Heart left ventricle (tissue), 16 donors: ENCODE data around the gene GH2. TPM values are rescaled to one million over a fixed set of nuclear protein-coding genes. Genes with fewer than 3 reads are reported as not detected.

ENCODE experiments used
- ATAC-seq, 4 donors: fragments of 200-7000 bp; cut with Tn5 transposase; one replicate each; pipeline ENCODE4 v1.9.1; 2020 to 2022; ENCODE audit warnings: moderate library complexity in 4 of 4, mild to moderate bottlenecking in 3 of 4, moderate number of reproducible peaks in 1 of 4
- DNase-seq, 5 donors: peaks; one replicate each; pipeline ENCODE4 v3.0.0-alpha.2; 2020
- H3K27ac ChIP-seq, 12 donors: fragments of 200-600 bp; sonication (generic) in 4 of 12; one replicate each; pipeline versions ENCODE4 v1.5.0 to v1.8.0; 2016 to 2022; ENCODE audit warnings: mild to moderate bottlenecking in 2 of 12
- H3K27me3 ChIP-seq, 9 donors: fragments of 200-600 bp; sonication (generic) in 2 of 9; one replicate each; pipeline versions ENCODE4 v1.5.1 to v1.8.0; 2016 to 2022; ENCODE audit warnings: mild to moderate bottlenecking in 3 of 9
- H3K36me3 ChIP-seq, 9 donors: fragments of 200-600 bp; sonication (generic) in 2 of 9; one replicate each; pipeline versions ENCODE4 v1.5.0 to v1.8.0; 2018 to 2022; ENCODE audit warnings: mild to moderate bottlenecking in 2 of 9
- H3K4me1 ChIP-seq, 12 donors: fragments of 200-600 bp; sonication (generic) in 4 of 12; one replicate each; pipeline versions ENCODE4 v1.5.0 to v1.8.0; 2016 to 2022; ENCODE audit warnings: mild to moderate bottlenecking in 3 of 12
- H3K4me3 ChIP-seq, 12 donors: fragments of 200-600 bp; sonication (generic) in 4 of 12; one replicate each; pipeline versions ENCODE4 v1.5.0 to v1.8.0; 2017 to 2022; ENCODE audit warnings: mild to moderate bottlenecking in 9 of 12, moderate library complexity in 4 of 12
- H3K9me3 ChIP-seq, 12 donors: fragments of 200-600 bp; sonication (generic) in 4 of 12; one replicate each; pipeline versions ENCODE4 v1.5.0 to v1.8.0; 2016 to 2022; ENCODE audit warnings: mild to moderate bottlenecking in 1 of 12
- POLR2A ChIP-seq, 2 donors: fragments of 450-650 bp; IDR thresholded peaks; one replicate each; pipeline ENCODE4 v1.6.1; 2017; ENCODE audit warnings: antibody characterized with exemption in 2 of 2, mild to moderate bottlenecking in 2 of 2, moderate library complexity in 2 of 2
- WGBS, 4 donors: extraction: QIAGEN DNeasy Blood & Tissue Kit in 2 of 4; methylation state at CpG; one replicate each; pipeline versions ENCODE4 v1.1.5 to v1.1.7; 2013 to 2018; 5-methylcytosine and 5-hydroxymethylcytosine counted together
- intact Hi-C, 10 donors: fragments of 100-400 bp; cut with DNase I; formaldehyde crosslinking; loops; one replicate each; pipeline versions ENCODE4 v1.11.1 to v1.14.2; 2022
- polyA plus RNA-seq, 2 donors: library from polyadenylated mRNA; stranded (reverse); fragments of 200-250 nt; gene quantifications; one replicate each; pipeline ENCODE4 v1.2.3, GENCODE V29; 2013
- total RNA-seq, 9 donors: library from RNA; depleted of rRNA in 2 of 9; stranded (reverse); fragments of >200 nt in 2 of 9; fragmentation: NEBNext Ultra II Directional in 3 of 9; extraction: Animal tissue kit (Norgen Biotek cat#: 25700) in 3 of 9; gene quantifications; one replicate each; pipeline versions ENCODE4 v1.1.0 to v1.2.4, GENCODE V29; 2016 to 2023
- TF ChIP-seq, protein P1 (sequence below), 12 donors: fragments of 200-600 bp; sonication (generic) in 4 of 12; IDR thresholded peaks; one replicate each; pipeline versions ENCODE4 v1.5.0 to v1.8.0; 2018 to 2022; ENCODE audit warnings: antibody characterized with exemption in 12 of 12, mild to moderate bottlenecking in 5 of 12
- donor health status: ischemic (EF 13 %, LVEDD 7.1; RV severe dilation, severe dysfunction).
- donor health status: healthy with polysubstance abuse.
- donor health status: DM: no; HTN: yes; CAD: no.
- donor health status: DM: no; HTN: no; CAD: no.
- donor health status: ischemic (EF 25% LVEDD 6.9; RV normal size, moderate dysfunction).
- donor health status: ischemic (EF 25% LVEDD 5.7; RV mildly dilated, moderate dysfunction).
- donor health status: healthy.
- donor health status: DM: yes; HTN: yes; CAD: no.
- donor health status: ischemic (EF 35%, LVEDD 5.7; RV mildly dilated, moderate dysfunction).
- donor health status: nonischemic (EF 11% LVEDD 7.7; RV severe dilation, severe dysfunction).
- donor health status: DM: yes; HTN: yes; CAD: no.
- donor health status: PGD.
- donor health status: ischemic (EF 29% LVEDD 5.4; RV normal size, mild dysfunction).
- donor health status: nonischemic (EF 23%, LVEDD 6.1; RV moderate dilation, normal function).

The GH2 gene
- total and polyA plus RNA-seq, 11 donors: not detected

DNA sequence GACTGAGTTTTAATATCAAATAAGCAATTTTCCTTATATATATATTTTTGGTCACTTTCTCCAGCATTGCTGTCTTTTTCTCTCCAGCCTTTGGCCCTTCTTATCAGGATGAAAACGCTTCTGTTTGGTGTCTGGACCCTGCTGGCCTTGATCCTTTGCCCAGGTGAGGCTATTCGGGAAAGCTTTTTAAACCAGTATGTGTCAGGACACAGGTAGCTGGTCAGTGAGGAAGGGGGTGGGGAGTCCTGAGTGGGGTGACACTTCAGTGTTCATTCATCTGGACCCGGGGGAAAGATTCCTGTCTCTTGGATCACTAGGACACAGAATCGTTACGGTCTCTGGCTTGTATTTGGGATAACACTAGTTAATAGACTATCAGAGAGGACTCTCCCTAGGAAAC lies 27.0 kb downstream of the GH2 start:
- no peaks in the 10 kb centered on the region for H3K36me3 ChIP-seq
- no peaks in the 10 kb centered on the region for H3K9me3 ChIP-seq
- H3K27ac ChIP-seq: no peak overlapping the region
- WGBS, 4 donors: 74 to 86% (median 83%) methylated on average over 5 of the region's 5 CpGs
- ATAC-seq: no peak
- H3K4me1 ChIP-seq: no peaks in the 10 kb centered on the region
- intact Hi-C loops: no loop called here
- no peak overlapping the region for H3K4me3 ChIP-seq
- H3K27me3 ChIP-seq: no peaks in the 10 kb centered on the region
- no peak for DNase-seq
- no peak for TF ChIP-seq POLR2A (IDR thresholded peaks at IDR 0.05)
- TF ChIP-seq, protein P1, sequence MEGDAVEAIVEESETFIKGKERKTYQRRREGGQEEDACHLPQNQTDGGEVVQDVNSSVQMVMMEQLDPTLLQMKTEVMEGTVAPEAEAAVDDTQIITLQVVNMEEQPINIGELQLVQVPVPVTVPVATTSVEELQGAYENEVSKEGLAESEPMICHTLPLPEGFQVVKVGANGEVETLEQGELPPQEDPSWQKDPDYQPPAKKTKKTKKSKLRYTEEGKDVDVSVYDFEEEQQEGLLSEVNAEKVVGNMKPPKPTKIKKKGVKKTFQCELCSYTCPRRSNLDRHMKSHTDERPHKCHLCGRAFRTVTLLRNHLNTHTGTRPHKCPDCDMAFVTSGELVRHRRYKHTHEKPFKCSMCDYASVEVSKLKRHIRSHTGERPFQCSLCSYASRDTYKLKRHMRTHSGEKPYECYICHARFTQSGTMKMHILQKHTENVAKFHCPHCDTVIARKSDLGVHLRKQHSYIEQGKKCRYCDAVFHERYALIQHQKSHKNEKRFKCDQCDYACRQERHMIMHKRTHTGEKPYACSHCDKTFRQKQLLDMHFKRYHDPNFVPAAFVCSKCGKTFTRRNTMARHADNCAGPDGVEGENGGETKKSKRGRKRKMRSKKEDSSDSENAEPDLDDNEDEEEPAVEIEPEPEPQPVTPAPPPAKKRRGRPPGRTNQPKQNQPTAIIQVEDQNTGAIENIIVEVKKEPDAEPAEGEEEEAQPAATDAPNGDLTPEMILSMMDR (IDR thresholded peaks at IDR 0.05): no peak

- Histone ChIP-seq H3K9me3 (no peaks in the 10 kb centered on the region), H3K4me1 (peaks cover 0 to 12% (median 5%) of the 10 kb centered on the region in 12 donors), H3K27ac (no peak overlapping the region), H3K27me3 (no peaks in the 10 kb centered on the region), H3K36me3 (no peaks in the 10 kb centered on the region), H3K4me3 (no peak overlapping the region)
- WGBS, 4 donors: 87 to 95% (median 92%) methylated on average over 2 of the region's 2 CpGs
- no peak for ATAC-seq
- no peak for DNase-seq
- intact Hi-C loops: no loop called here
- no peak for TF ChIP-seq POLR2A (IDR thresholded peaks at IDR 0.05)
- TF ChIP-seq, protein P1 (IDR thresholded peaks at IDR 0.05): no peak
Measured at GRCh38 chr17:63853260-63853659, 28.5 kb downstream of the GH2 start.

GRCh38 chr17:63850401-63850800 lies 31.3 kb downstream of the GH2 start:
- WGBS, 4 donors: 66 to 78% (median 73%) methylated on average over 9 of the region's 9 CpGs
- H3K36me3 ChIP-seq: no peaks in the 10 kb centered on the region
- intact Hi-C loops: no loop called here
- DNase-seq: no peak
- no peak overlapping the region for H3K4me3 ChIP-seq
- no peak overlapping the region for H3K27ac ChIP-seq
- no peaks in the 10 kb centered on the region for H3K27me3 ChIP-seq
- peaks cover 0 to 12% (median 5%) of the 10 kb centered on the region in 12 donors for H3K4me1 ChIP-seq
- no peak for ATAC-seq
- TF ChIP-seq POLR2A (IDR thresholded peaks at IDR 0.05): no peak
- TF ChIP-seq, protein P1 (IDR thresholded peaks at IDR 0.05): no peak
- H3K9me3 ChIP-seq: no peaks in the 10 kb centered on the region

DNA sequence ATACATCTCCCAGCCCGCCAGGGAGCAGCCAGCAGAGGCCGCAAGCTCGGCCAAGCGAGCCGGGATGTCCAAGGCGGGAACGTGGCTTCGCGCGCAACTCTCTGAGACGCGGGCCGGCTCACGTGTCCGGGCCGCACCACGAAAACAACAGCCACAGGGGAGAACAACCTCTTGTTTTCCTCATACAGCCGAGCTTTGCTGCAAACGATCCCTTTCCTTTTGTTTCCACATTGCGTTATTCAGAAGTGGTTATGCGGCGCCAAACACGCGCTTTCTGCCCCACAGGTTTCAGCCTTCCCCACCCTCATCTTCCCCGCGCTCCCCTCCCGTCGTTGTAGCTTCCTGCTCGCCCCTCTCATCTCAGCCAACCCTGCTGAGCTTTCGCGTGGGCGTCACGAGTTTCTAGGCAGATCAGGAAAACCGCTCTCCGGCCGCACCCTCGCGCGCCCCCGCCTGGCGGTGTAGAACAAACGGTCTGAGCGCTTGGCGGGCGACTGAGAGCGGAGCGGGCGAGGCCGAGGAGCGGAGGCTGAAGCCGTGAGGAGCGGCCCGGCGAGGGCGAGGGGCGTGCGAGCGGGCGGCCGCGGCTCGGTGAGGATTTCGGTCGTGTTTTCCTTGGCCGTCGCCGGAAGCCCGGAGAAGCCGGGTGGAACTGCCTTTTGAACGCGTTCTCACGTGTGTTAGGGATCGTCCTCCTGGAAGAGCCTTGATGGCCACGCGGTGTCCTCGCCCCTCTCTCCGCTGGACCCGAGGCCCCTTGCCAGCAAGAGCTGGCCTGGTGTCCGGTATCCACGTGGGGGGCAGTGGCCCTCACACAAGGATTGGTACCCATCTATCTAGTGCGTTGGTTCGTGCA lies 32.7 kb downstream of the GH2 start:
- DNase-seq (peak; percentile 93 to 97 (median 95)), ATAC-seq (peak; percentile 88 to 96 (median 94))
- 7 to 24% (median 13%) methylated on average over 38 to 82 of the region's 82 CpGs for WGBS, 4 donors
- intact Hi-C loops: no loop called here
- Histone ChIP-seq H3K4me1 (peaks cover 0 to 17% (median 5%) of the 10 kb centered on the region in 12 donors), H3K27ac (peak overlapping the region in 7 of 12 donors; percentile 2 to 76 (median 55)), H3K27me3 (no peaks in the 10 kb centered on the region), H3K36me3 (no peaks in the 10 kb centered on the region), H3K9me3 (no peaks in the 10 kb centered on the region), H3K4me3 (peak overlapping the region in 10 of 12 donors; percentile 14 to 52 (median 41))
- TF ChIP-seq, protein P1 (IDR thresholded peaks at IDR 0.05): peak; percentile 54 to 83 (median 72)
- TF ChIP-seq POLR2A (IDR thresholded peaks at IDR 0.05): no peak
